Right hindlimb (tissue), 1 donor: Measurements from ENCODE around the gene DMD.

Experiments used
- DNase-seq: peaks from one replicate; pipeline ENCODE4 v3.0.0-alpha.2; 2018

DMD gene

GRCh38 chrX:32183066-32183465 lies 1028.3 kb downstream of the DMD start:
- no peak for DNase-seq

- no peak for DNase-seq
Measured at GRCh38 chrX:32176510-32176909, 1034.8 kb downstream of the DMD start.

- DNase-seq, result no peak
Measured at GRCh38 chrX:32170481-32170880, 1040.9 kb downstream of the DMD start.

GRCh38 chrX:32155044-32155638 lies 1056.2 kb downstream of the DMD start:
- no peak for DNase-seq

- DNase-seq, result no peak
Measured at GRCh38 chrX:32153585-32153984, 1057.8 kb downstream of the DMD start.

GRCh38 chrX:32150141-32150540 lies 1061.2 kb downstream of the DMD start:
- DNase-seq, result no peak

GRCh38 chrX:32141841-32142240 lies 1069.5 kb downstream of the DMD start:
- DNase-seq, result no peak

- no peak for DNase-seq
Measured at GRCh38 chrX:32139476-32139875, 1071.9 kb downstream of the DMD start.

- peak; percentile 24 for DNase-seq
Measured at GRCh38 chrX:32137525-32137924, 1073.8 kb downstream of the DMD start.

GRCh38 chrX:32126997-32127396 lies 1084.4 kb downstream of the DMD start:
- DNase-seq, result no peak

- no peak for DNase-seq
Measured at GRCh38 chrX:32118832-32119231, 1092.5 kb downstream of the DMD start.

GRCh38 chrX:32116047-32116446 lies 1095.3 kb downstream of the DMD start:
- DNase-seq, result no peak

- DNase-seq, result no peak
Measured at GRCh38 chrX:32087663-32088062, 1123.7 kb downstream of the DMD start.

- DNase-seq, result peak; percentile 14
Measured at GRCh38 chrX:32084757-32085156, 1126.6 kb downstream of the DMD start.

GRCh38 chrX:32048285-32048684 lies 1163.1 kb downstream of the DMD start:
- DNase-seq, result no peak

GRCh38 chrX:32045149-32045548 lies 1166.2 kb downstream of the DMD start:
- DNase-seq, result no peak

GRCh38 chrX:32041181-32041580 lies 1170.2 kb downstream of the DMD start:
- DNase-seq, result no peak

- DNase-seq, result no peak
Measured at GRCh38 chrX:32026772-32027171, 1184.6 kb downstream of the DMD start.

- DNase-seq, result no peak
Measured at GRCh38 chrX:32024072-32024471, 1187.3 kb downstream of the DMD start.

GRCh38 chrX:32016195-32016594 lies 1195.2 kb downstream of the DMD start:
- no peak for DNase-seq

GRCh38 chrX:32010948-32011347 lies 1200.4 kb downstream of the DMD start:
- DNase-seq, result no peak

GRCh38 chrX:32010212-32010611 lies 1201.1 kb downstream of the DMD start:
- no peak for DNase-seq

GRCh38 chrX:31993637-31994036 lies 1217.7 kb downstream of the DMD start:
- DNase-seq, result no peak

GRCh38 chrX:31988975-31989374 lies 1222.4 kb downstream of the DMD start:
- no peak for DNase-seq

GRCh38 chrX:31981546-31982062 lies 1229.7 kb downstream of the DMD start:
- DNase-seq, result no peak
